K562 (cell line): ENCODE results near the gene APOC1. TPM values are rescaled to one million over a fixed set of nuclear protein-coding genes. Genes with fewer than 3 reads are reported as not detected.

Experiments
- ATAC-seq: fragments of 200-7000 bp; cut with Tn5 transposase; 3 replicates; pipeline ENCODE4 v1.9.1; 2020; ENCODE audit warnings: moderate library complexity
- BruUV-seq: library from RNA; stranded (reverse); fragments of 400-500 nt; replicated peaks from 2 replicates; lab custom pipeline; 2021; lab: Mats Ljungman, UMichigan
- CTCF ChIA-PET: fragments of 300-600 bp; formaldehyde crosslinking; extraction: SDS; loops from one replicate; lab custom pipeline; 2021; ENCODE audit warnings: low intra/inter-chr PET ratio; lab: Yijun Ruan, JAX
- POLR2A ChIA-PET: fragments of 300-600, 350-650 bp; sonication (Branson Sonifier 250); formaldehyde crosslinking; extraction: SDS; loops from one replicate; lab custom pipeline; 2021; ENCODE audit warnings: antibody characterized with exemption, inconsistent platforms; lab: Yijun Ruan, JAX
- DNase-seq, 4 experiments: peaks; one replicate each; pipeline versions ENCODE4 v3.0.0 to v3.0.0-alpha.2; 2011 to 2018; ENCODE audit warnings: low spot score in 3 of 4, mixed read lengths in 3 of 4; ENCODE audit errors: extremely low read depth in 1 of 4
- FAIRE-seq: peaks from 2 replicates; lab custom pipeline; 2011; peaks lifted over from hg19 to GRCh38; lab: Jason Lieb, UNC
- H2AFZ ChIP-seq: 2 replicates; pipeline ENCODE4 v1.6.0; 2011; ENCODE audit warnings: low read depth, low read length, control low read depth, inconsistent platforms
- H3K27ac ChIP-seq: fragments of 200-600 bp; 3 replicates; pipeline ENCODE4 v1.8.0; 2011; ENCODE audit warnings: low read depth, mild to moderate bottlenecking, control low read depth, inconsistent platforms, low read length, moderate library complexity, mixed read lengths; ENCODE audit errors: extremely low read depth
- H3K27me3 ChIP-seq, 2 experiments: fragments of 300-600 bp in 1 of 2; 2 replicates in 1 of 2; 3 replicates in 1 of 2; pipeline versions ENCODE4 v1.6.0 to v1.8.0; 2011; ENCODE audit warnings: inconsistent platforms in 2 of 2, low read length in 2 of 2, mild to moderate bottlenecking in 1 of 2, mixed read lengths in 1 of 2, moderate library complexity in 1 of 2; ENCODE audit not compliant: control insufficient read depth in 2 of 2, insufficient read depth in 2 of 2
- H3K36me3 ChIP-seq: fragments of 300-600 bp; 3 replicates; pipeline ENCODE4 v1.8.0; 2011; ENCODE audit warnings: mild to moderate bottlenecking, low read length, inconsistent platforms; ENCODE audit not compliant: control insufficient read depth, insufficient read depth
- H3K4me1 ChIP-seq, 2 experiments: fragments of 200-600 bp in 1 of 2; replicated peaks in 1 of 2; 2 replicates in 1 of 2; 3 replicates in 1 of 2; pipeline versions ENCODE4 v1.5.1 to v1.8.0; 2011; ENCODE audit warnings: inconsistent platforms in 2 of 2, low read length in 2 of 2, mild to moderate bottlenecking in 1 of 2, mixed read lengths in 1 of 2, moderate library complexity in 1 of 2; ENCODE audit not compliant: control insufficient read depth in 2 of 2, insufficient read depth in 2 of 2
- H3K4me2 ChIP-seq: 2 replicates; pipeline ENCODE4 v1.6.1; 2011; ENCODE audit warnings: low read length, control low read depth, inconsistent platforms, mixed read lengths; ENCODE audit not compliant: insufficient read depth
- H3K4me3 ChIP-seq: fragments of 200-600 bp; sonication (generic), shearing (Covaris generic); 2 replicates; pipeline ENCODE4 v1.5.1; 2016; ENCODE audit warnings: control low read depth, inconsistent platforms
- H3K79me2 ChIP-seq: fragments of 200-600 bp; 3 replicates; pipeline ENCODE4 v1.8.0; 2011; ENCODE audit warnings: low read length, inconsistent platforms; ENCODE audit not compliant: control insufficient read depth, insufficient read depth
- H3K9ac ChIP-seq, 2 experiments: 2 replicates each; pipeline versions ENCODE4 v1.6.0 to v1.6.1; 2011; ENCODE audit warnings: low read depth in 2 of 2, low read length in 2 of 2, control low read depth in 1 of 2, inconsistent platforms in 1 of 2, mild to moderate bottlenecking in 1 of 2, mixed read lengths in 1 of 2; ENCODE audit not compliant: insufficient read depth in 1 of 2
- H3K9me1 ChIP-seq: one replicate; pipeline ENCODE4 v1.6.0; 2011; ENCODE audit warnings: inconsistent platforms, mild to moderate bottlenecking, low read length, moderate library complexity; ENCODE audit not compliant: control insufficient read depth, insufficient read depth
- H3K9me3 ChIP-seq: replicated peaks from 2 replicates; pipeline ENCODE4 v1.5.1; 2011; ENCODE audit warnings: low read depth, low read length, inconsistent platforms; ENCODE audit not compliant: control insufficient read depth, insufficient read depth
- H4K20me1 ChIP-seq: replicated peaks from 2 replicates; pipeline ENCODE4 v1.6.1; 2011; ENCODE audit warnings: low read length, inconsistent platforms, mixed read lengths; ENCODE audit not compliant: control insufficient read depth, insufficient read depth
- BRF1 ChIP-seq: IDR thresholded peaks from 3 replicates; pipeline ENCODE4 v1.6.1; 2011; ENCODE audit warnings: borderline replicate concordance, mild to moderate bottlenecking; ENCODE audit not compliant: insufficient read length; ENCODE audit errors: extremely low read depth
- CXXC5 ChIP-seq: fragments of 250-450 bp; sonication (Bioruptor Pico); IDR thresholded peaks from 2 replicates; pipeline ENCODE4 v1.8.0; 2022; ENCODE audit warnings: inconsistent platforms, mild to moderate bottlenecking, moderate library complexity
- ESRRA ChIP-seq: fragments of 450-650 bp; IDR thresholded peaks from 2 replicates; pipeline ENCODE4 v1.6.1; 2014; ENCODE audit warnings: low read depth, mild to moderate bottlenecking, moderate library complexity, borderline replicate concordance
- HLTF ChIP-seq: fragments of 450-650 bp; IDR thresholded peaks from 2 replicates; pipeline ENCODE4 v1.6.1; 2016
- JUND ChIP-seq, 2 experiments: IDR thresholded peaks; 2 replicates in 1 of 2; 3 replicates in 1 of 2; pipeline ENCODE4 v1.6.1; 2011; ENCODE audit warnings: borderline replicate concordance in 2 of 2, low read depth in 2 of 2, low read length in 2 of 2, improper control_type of control experiment in 1 of 2, missing biosample characterization in 1 of 2, missing genetic modification characterization in 1 of 2, missing genetic modification reagents in 1 of 2
- KAT8 ChIP-seq: fragments of 450-650 bp; IDR thresholded peaks from 2 replicates; pipeline ENCODE4 v1.6.1; 2016; ENCODE audit warnings: low read depth, mild to moderate bottlenecking
- MAFG ChIP-seq: fragments of 450-650 bp; conservative IDR thresholded peaks from 2 replicates; pipeline ENCODE4 v1.6.1; 2016; ENCODE audit warnings: missing genetic modification characterization, missing compliant biosample characterization
- NFE2 ChIP-seq: IDR thresholded peaks from 2 replicates; pipeline ENCODE4 v1.6.1; 2014; ENCODE audit warnings: antibody characterized with exemption, low read depth
- NR2C1 ChIP-seq, 2 experiments: fragments of 450-650 bp; IDR thresholded peaks; 2 replicates each; pipeline ENCODE4 v1.6.1; 2017; ENCODE audit warnings: mild to moderate bottlenecking in 2 of 2, antibody characterized with exemption in 1 of 2, inconsistent platforms in 1 of 2, missing compliant biosample characterization in 1 of 2, missing genetic modification characterization in 1 of 2
- NR2C2 ChIP-seq, 2 experiments: fragments of 200-800 bp in 1 of 2; sonication (Bioruptor generic) in 1 of 2; sonication (generic) in 1 of 2; formaldehyde crosslinking in 1 of 2; IDR thresholded peaks; 2 replicates each; pipeline versions ENCODE4 v1.6.1 to v1.8.0; 2016 to 2022; ENCODE audit warnings: mild to moderate bottlenecking in 1 of 2, missing compliant biosample characterization in 1 of 2, missing genetic modification characterization in 1 of 2, missing genetic modification reagents in 1 of 2
- RBM39 ChIP-seq: fragments of 200-400 bp; formaldehyde crosslinking; optimal IDR thresholded peaks from 2 replicates; pipeline ENCODE3; 2018; ENCODE audit warnings: low read depth, low read length
- SMARCA4 ChIP-seq: fragments of 450-650 bp; IDR thresholded peaks from 2 replicates; pipeline ENCODE4 v1.6.1; 2016
- ZFP36 ChIP-seq: fragments of 150-350 bp; IDR thresholded peaks from 2 replicates; pipeline ENCODE4 v1.6.1; 2018; ENCODE audit warnings: low read length, low read depth; ENCODE audit not compliant: partially characterized antibody
- ZKSCAN1 ChIP-seq: fragments of 150-350 bp; IDR thresholded peaks from 2 replicates; pipeline ENCODE4 v1.6.1; 2016; ENCODE audit warnings: low read depth, low read length
- ZKSCAN8 ChIP-seq: fragments of 200-800 bp; sonication (Bioruptor generic); IDR thresholded peaks from 2 replicates; pipeline ENCODE4 v1.6.1; 2016; ENCODE audit warnings: missing genetic modification characterization, missing compliant biosample characterization
- ZNF217 ChIP-seq: sonication (generic); formaldehyde crosslinking; IDR thresholded peaks from 2 replicates; pipeline ENCODE4 v1.8.0; 2022; ENCODE audit warnings: mild to moderate bottlenecking, missing genetic modification reagents
- ZNF274 ChIP-seq: IDR thresholded peaks from 2 replicates; pipeline ENCODE4 v1.6.1; 2011; ENCODE audit warnings: low read depth, mild to moderate bottlenecking, low read length, moderate library complexity, borderline replicate concordance
- WGBS: fragments of 100-300 bp; shearing (Covaris generic); methylation state at CpG from one replicate; pipeline ENCODE4 v1.1.6; 2016; ENCODE audit warnings: low coverage, mixed read lengths; ENCODE audit not compliant: insufficient coverage; ENCODE audit errors: missing lambda C conversion rate; 5-methylcytosine and 5-hydroxymethylcytosine counted together
- in situ Hi-C: fragments of 300-500 bp; cut with MboI; formaldehyde crosslinking; loops from 4 replicates; pipeline ENCODE4 v1.15.0; 2018; ENCODE audit warnings: inconsistent platforms, mixed read lengths
- intact Hi-C: fragments of 100-400 bp; cut with micrococcal nuclease; formaldehyde crosslinking; loops from 2 replicates; pipeline ENCODE4 v1.14.2; 2022
- polyA plus RNA-seq, 8 experiments: library from polyadenylated mRNA; depleted of rRNA in 4 of 8; stranded (reverse) in 5 of 8; unstranded in 3 of 8; fragments of >200 nt; fragmentation: Nextera tagmentation in 2 of 8; fragmentation: Illumina TruSeq in 1 of 8; extraction: Ambion mirVana in 2 of 8; extraction: Trizol in 1 of 8; gene quantifications; 2 replicates each; pipeline versions ENCODE4 v1.2.1 to v1.2.3, GENCODE V29; 2011 to 2014; ENCODE audit warnings: inconsistent platforms in 1 of 8, missing spikeins in 1 of 8
- total RNA-seq, 7 experiments: library from RNA; depleted of rRNA in 6 of 7; stranded (reverse); fragments of >200 nt in 6 of 7; fragmentation: Illumina TruSeq in 2 of 7; extraction: Trizol in 2 of 7; gene quantifications; 2 replicates each; pipeline versions ENCODE4 v1.2.1 to v1.2.3, GENCODE V29; 2011 to 2021; ENCODE audit warnings: low replicate concordance in 1 of 7

The APOC1 gene
- total and polyA plus RNA-seq, 9 of the 15 experiments (the other 6 are each of a cell fraction or from before 2014, with no cell fraction given), result 115 to 408 (median 220) TPM

DNA sequence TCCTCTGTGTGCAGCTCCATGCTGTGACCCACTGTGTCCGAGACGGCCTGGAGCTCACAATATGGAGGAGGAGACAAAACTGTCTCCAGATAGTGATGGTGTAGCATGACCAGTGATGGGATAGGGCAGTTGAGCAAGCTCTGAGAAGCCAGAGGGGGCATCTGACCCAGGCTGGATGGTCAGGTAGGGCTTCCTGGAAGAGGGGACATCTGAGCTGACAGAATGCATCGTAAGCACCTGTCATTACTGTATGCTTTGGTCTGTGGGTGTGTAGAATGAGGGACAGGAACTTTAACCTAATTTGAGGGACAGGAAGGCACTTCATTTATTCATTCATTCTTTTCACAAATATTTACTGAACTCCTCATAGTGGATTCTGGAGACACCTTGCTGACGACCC is 29.8 kb upstream of the APOC1 start:
- POLR2A ChIA-PET, result interaction anchor here (1.1 to 1.5 kb wide), 3 partner anchors 9 to 16 kb away, joined by 3 read pairs; no protein-coding TSS in a partner anchor
- WGBS, result 89% methylated on average over 4 of the region's 4 CpGs
- H3K79me2 ChIP-seq, result no peaks in the 10 kb centered on the region

DNA sequence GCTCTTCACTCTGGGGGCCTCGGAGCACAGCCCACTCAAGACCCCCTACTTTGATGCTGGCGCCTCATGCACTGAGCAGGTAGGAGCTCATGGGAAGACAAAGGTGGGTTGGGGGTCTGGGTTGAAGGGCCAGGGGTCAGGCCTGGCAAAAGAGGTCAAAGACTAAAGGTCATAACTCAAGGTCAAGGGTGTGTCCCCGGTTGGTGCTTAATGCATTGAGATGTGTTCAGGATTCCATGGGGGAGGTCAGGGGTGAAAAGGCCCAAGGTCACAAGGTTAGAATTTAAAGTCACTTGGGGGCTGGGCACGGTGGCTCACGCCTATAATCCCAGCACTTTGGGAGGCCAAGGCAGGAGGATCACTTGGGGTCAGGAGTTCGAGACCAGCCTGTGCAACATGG is 28.3 kb upstream of the APOC1 start:
- Histone ChIP-seq H3K9ac (peak overlapping the region in 1 of 2 experiments; percentile 64; a peak in 2 of 4 replicates), H3K9me3 (no peaks in the 10 kb centered on the region; the same call in 1 of the 2 replicates), H3K36me3 (peaks cover 18% of the 10 kb centered on the region; the same call in 1 of the 3 replicates), H3K4me2 (no peak overlapping the region), H3K4me3 (no peak overlapping the region), H3K27ac (no peak overlapping the region), H3K4me1 (peaks cover 7 to 17% of the 10 kb centered on the region in 2 experiments; a peak in 4 of 5 replicates), H2AFZ (no peak overlapping the region), H4K20me1 (no peaks in the 10 kb centered on the region), H3K9me1 (no peaks in the 10 kb centered on the region), H3K27me3 (no peaks in the 10 kb centered on the region), H3K79me2 (peaks cover 3% of the 10 kb centered on the region)
- DNase-seq, result no peak
- in situ Hi-C loops (no loop called here), intact Hi-C loops (no loop called here)
- ChIA-PET CTCF (no interaction called here), POLR2A (interaction anchor here (0.7 to 1.2 kb wide), 2 partner anchors 141 to 1044 kb away, joined by 3 to 4 read pairs; no protein-coding TSS in a partner anchor)
- no TSS peak for BruUV-seq
- ATAC-seq, result no peak
- 91% methylated on average over 6 of the region's 6 CpGs for WGBS
- FAIRE-seq, result no peak
- peak; percentile 83 for TF ChIP-seq NR2C1 (IDR thresholded peaks at IDR 0.05)
- peak; percentile 86 for TF ChIP-seq NR2C1 (tag; IDR thresholded peaks at IDR 0.05)
- no peak; the same call in 1 of the 2 replicates for TF ChIP-seq NR2C2 (CRISPR knock-in tag; IDR thresholded peaks at IDR 0.05)
- TF ChIP-seq NR2C2 (tag; IDR thresholded peaks at IDR 0.05), result peak; percentile 51; the same call in 1 of the 2 replicates
- no peak for TF ChIP-seq ZFP36
- TF ChIP-seq BRF1, result no peak
- TF ChIP-seq ZKSCAN8 (CRISPR knock-in tag), result no peak
- no peak for TF ChIP-seq HLTF
- peak; percentile 55 for TF ChIP-seq ESRRA
- no peak for TF ChIP-seq SMARCA4
- no peak for TF ChIP-seq KAT8
- no peak for TF ChIP-seq MAFG
- no peak for TF ChIP-seq ZKSCAN1
- no peak for TF ChIP-seq ZNF217
- no peak for TF ChIP-seq RBM39
- TF ChIP-seq JUND (IDR thresholded peaks at IDR 0.05; ENCODE audit: borderline replicate concordance, low read depth, low read length), result no peak
- no peak for TF ChIP-seq JUND (tag; IDR thresholded peaks at IDR 0.05; ENCODE audit: borderline replicate concordance, low read depth, low read length)
- no peak for TF ChIP-seq CXXC5 (CRISPR knock-in tag)
- no peak for TF ChIP-seq ZNF274

More for the DNA sequence above, 29.8 kb upstream of the APOC1 start:
- in situ Hi-C loops (no loop called here), intact Hi-C loops (no loop called here)
- no peak overlapping the region for H3K4me2 ChIP-seq
- DNase-seq (no peak), FAIRE-seq (no peak), ATAC-seq (no peak)
- H3K9me1 ChIP-seq, result no peaks in the 10 kb centered on the region
- H3K27ac ChIP-seq, result no peak overlapping the region
- TF ChIP-seq ZFP36, result peak; percentile 85
- TF ChIP-seq NFE2, result no peak
- no TSS peak for BruUV-seq
- H3K4me1 ChIP-seq, result peaks cover under 1 to 14% of the 10 kb centered on the region in 2 experiments; a peak in 4 of 5 replicates
- H3K9me3 ChIP-seq, result no peaks in the 10 kb centered on the region
- CTCF ChIA-PET, result no interaction called here
- peaks cover 21% of the 10 kb centered on the region; the same call in 1 of the 3 replicates for H3K36me3 ChIP-seq
- H3K4me3 ChIP-seq, result no peak overlapping the region
- peak overlapping the region in 1 of 2 experiments; percentile 45; a peak in 1 of 4 replicates for H3K9ac ChIP-seq
- H3K27me3 ChIP-seq, result no peaks in the 10 kb centered on the region
- no peaks in the 10 kb centered on the region for H4K20me1 ChIP-seq
- no peak overlapping the region for H2AFZ ChIP-seq
